NCI-H82 treated with DMSO at 0.1 percent for 48 hours (cell line): Measurements from ENCODE around the gene UBE2O.
A peak's percentile ranks its signal among the peaks of the same experiment; 100 is the strongest.

ENCODE experiments used
- DNase-seq: peaks from one replicate; lab custom pipeline; 2025; ENCODE audit not compliant: unreplicated experiment; lab: John Stamatoyannopoulos, UW

UBE2O gene

GRCh38 chr17:76395980-76396379 lies 57.0 kb downstream of the UBE2O start:
- no peak for DNase-seq

- DNase-seq, result no peak
Observed at GRCh38 chr17:76394166-76394565, 58.8 kb downstream of the UBE2O start.

- DNase-seq, result no peak
Observed at GRCh38 chr17:76391200-76391715, 61.7 kb downstream of the UBE2O start.

- DNase-seq, result no peak
Observed at GRCh38 chr17:76390003-76390421, 62.9 kb downstream of the UBE2O start.

GRCh38 chr17:76388966-76389888 lies 63.7 kb downstream of the UBE2O start:
- no peak for DNase-seq

GRCh38 chr17:76386966-76387765 lies 65.8 kb downstream of the UBE2O start:
- DNase-seq, result no peak

- peak; percentile 69 for DNase-seq
Observed at GRCh38 chr17:76385892-76386786, 66.8 kb downstream of the UBE2O start.

GRCh38 chr17:76384987-76385891 lies 67.7 kb downstream of the UBE2O start:
- no peak for DNase-seq

- DNase-seq, result no peak
Observed at GRCh38 chr17:76384222-76384986, 68.5 kb downstream of the UBE2O start, which contains the start of gene SPHK1. SPHK1 (plus strand) TSS chr17:76384609; CDS start chr17:76385645, 1,036 bp downstream.

GRCh38 chr17:76383546-76384221 lies 69.3 kb downstream of the UBE2O start:
- DNase-seq, result no peak

GRCh38 chr17:76382803-76383545 lies 70.0 kb downstream of the UBE2O start:
- peak; percentile 30 for DNase-seq

- DNase-seq, result no peak
Observed at GRCh38 chr17:76382351-76382802, 70.6 kb downstream of the UBE2O start.

GRCh38 chr17:76381633-76382350 lies 71.2 kb downstream of the UBE2O start:
- no peak for DNase-seq

GRCh38 chr17:76379646-76380376 lies 73.1 kb downstream of the UBE2O start:
- DNase-seq, result no peak

- DNase-seq, result no peak
Observed at GRCh38 chr17:76379275-76379641, 73.7 kb downstream of the UBE2O start.
